Measurements from ENCODE around the gene MND1. TPM values are rescaled to one million over a fixed set of nuclear protein-coding genes. Genes with fewer than 3 reads are reported as not detected.

Gene MND1
- polyA plus RNA-seq, 1 donor from 2014 or later = not detected

GRCh38 chr4:153335665-153336064, 8.8 kb upstream of the MND1 start:
- Mint-ChIP-seq H3K4me1 (no peaks in the 10 kb centered on the region), H3K9me3 (no peaks in the 10 kb centered on the region), H3K27ac (no peak overlapping the region), H3K36me3 (peaks cover 6% of the 10 kb centered on the region), H3K27me3 (no peaks in the 10 kb centered on the region), H3K4me3 (no peak overlapping the region)

GRCh38 chr4:153337686-153338085, 6.8 kb upstream of the MND1 start:
- H3K27me3 Mint-ChIP-seq = no peaks in the 10 kb centered on the region
- no peak overlapping the region for H3K27ac Mint-ChIP-seq
- H3K4me3 Mint-ChIP-seq = no peak overlapping the region
- H3K4me1 Mint-ChIP-seq = peaks cover 6 to 11% (median 8%) of the 10 kb centered on the region in 3 donors
- no peaks in the 10 kb centered on the region for H3K9me3 Mint-ChIP-seq
- peaks cover 6% of the 10 kb centered on the region for H3K36me3 Mint-ChIP-seq

GRCh38 chr4:153341575-153342090, 2.9 kb upstream of the MND1 start:
- peaks cover 1% of the 10 kb centered on the region for H3K36me3 Mint-ChIP-seq
- peak overlapping the region in 1 of 4 donors; percentile 54 for H3K4me3 Mint-ChIP-seq
- H3K4me1 Mint-ChIP-seq = peaks cover 8 to 20% (median 17%) of the 10 kb centered on the region in 3 donors
- no peaks in the 10 kb centered on the region for H3K27me3 Mint-ChIP-seq
- H3K27ac Mint-ChIP-seq = no peak overlapping the region
- no peaks in the 10 kb centered on the region for H3K9me3 Mint-ChIP-seq

- no peaks in the 10 kb centered on the region for H3K27me3 Mint-ChIP-seq
- H3K36me3 Mint-ChIP-seq = peaks cover 2% of the 10 kb centered on the region
- no peaks in the 10 kb centered on the region for H3K9me3 Mint-ChIP-seq
- no peak overlapping the region for H3K27ac Mint-ChIP-seq
- peaks cover 17 to 20% (median 19%) of the 10 kb centered on the region in 3 donors for H3K4me1 Mint-ChIP-seq
- H3K4me3 Mint-ChIP-seq = peak overlapping the region in 2 of 4 donors; percentile 22 to 93
Measured at GRCh38 chr4:153342751-153343552, 1.5 kb upstream of the MND1 start.

- no peaks in the 10 kb centered on the region for H3K27me3 Mint-ChIP-seq
- peaks cover 19 to 26% (median 20%) of the 10 kb centered on the region in 3 donors for H3K4me1 Mint-ChIP-seq
- H3K9me3 Mint-ChIP-seq = no peaks in the 10 kb centered on the region
Measured at GRCh38 chr4:153345012-153345981, 809 bp downstream of the MND1 start.

GRCh38 chr4:153346031-153346430, 1.5 kb downstream of the MND1 start:
- Mint-ChIP-seq H3K4me1 (peaks cover 19 to 26% (median 20%) of the 10 kb centered on the region in 3 donors), H3K4me3 (peak overlapping the region; percentile 88 to 98 (median 95)), H3K9me3 (no peaks in the 10 kb centered on the region), H3K27ac (peak overlapping the region in 2 of 3 donors; percentile 37 to 41), H3K27me3 (no peaks in the 10 kb centered on the region), H3K36me3 (peaks cover 1% of the 10 kb centered on the region)

More at GRCh38 chr4:153345012-153345981, 809 bp downstream of the MND1 start:
- Mint-ChIP-seq H3K4me3 (peak overlapping the region; percentile 88 to 98 (median 95)), H3K27ac (peak overlapping the region; percentile 36 to 41 (median 37)), H3K36me3 (peaks cover 1% of the 10 kb centered on the region)

- Mint-ChIP-seq H3K27ac (peak overlapping the region in 1 of 3 donors; percentile 75), H3K27me3 (no peaks in the 10 kb centered on the region), H3K4me3 (peak overlapping the region in 1 of 4 donors; percentile 9), H3K9me3 (no peaks in the 10 kb centered on the region), H3K36me3 (peaks cover 1% of the 10 kb centered on the region), H3K4me1 (peaks cover 14 to 24% (median 18%) of the 10 kb centered on the region in 3 donors)
Measured at GRCh38 chr4:153346563-153346962, 2.1 kb downstream of the MND1 start.

- Mint-ChIP-seq H3K4me1 (peaks cover 9 to 20% (median 13%) of the 10 kb centered on the region in 3 donors), H3K36me3 (peaks cover 1% of the 10 kb centered on the region), H3K4me3 (peak overlapping the region in 1 of 4 donors; percentile 9), H3K9me3 (no peaks in the 10 kb centered on the region), H3K27ac (peak overlapping the region in 1 of 3 donors; percentile 75), H3K27me3 (no peaks in the 10 kb centered on the region)
Measured at GRCh38 chr4:153347117-153347516, 2.6 kb downstream of the MND1 start.

- Mint-ChIP-seq H3K27ac (no peak overlapping the region), H3K4me1 (peaks cover 9 to 20% (median 11%) of the 10 kb centered on the region in 3 donors), H3K9me3 (no peaks in the 10 kb centered on the region), H3K36me3 (peaks cover 1% of the 10 kb centered on the region), H3K4me3 (no peak overlapping the region), H3K27me3 (no peaks in the 10 kb centered on the region)
Measured at GRCh38 chr4:153348006-153348405, 3.5 kb downstream of the MND1 start.

GRCh38 chr4:153349206-153349805, 4.8 kb downstream of the MND1 start:
- Mint-ChIP-seq H3K27me3 (no peaks in the 10 kb centered on the region), H3K36me3 (peaks cover 1% of the 10 kb centered on the region), H3K4me1 (peaks cover 6 to 18% (median 11%) of the 10 kb centered on the region in 3 donors), H3K9me3 (no peaks in the 10 kb centered on the region), H3K4me3 (peak overlapping the region in 1 of 4 donors; percentile 1), H3K27ac (no peak overlapping the region)

- H3K36me3 Mint-ChIP-seq = no peaks in the 10 kb centered on the region
- no peaks in the 10 kb centered on the region for H3K9me3 Mint-ChIP-seq
- no peaks in the 10 kb centered on the region for H3K27me3 Mint-ChIP-seq
- H3K27ac Mint-ChIP-seq = no peak overlapping the region
- H3K4me3 Mint-ChIP-seq = no peak overlapping the region
- peaks cover 4 to 8% (median 6%) of the 10 kb centered on the region in 3 donors for H3K4me1 Mint-ChIP-seq
Measured at GRCh38 chr4:153362184-153362583, 17.7 kb downstream of the MND1 start.

- no peaks in the 10 kb centered on the region for H3K36me3 Mint-ChIP-seq
- no peaks in the 10 kb centered on the region for H3K9me3 Mint-ChIP-seq
Measured at GRCh38 chr4:153364061-153364460, 19.6 kb downstream of the MND1 start.

GRCh38 chr4:153365003-153365402, 20.5 kb downstream of the MND1 start:
- H3K36me3 Mint-ChIP-seq = no peaks in the 10 kb centered on the region
- no peaks in the 10 kb centered on the region for H3K9me3 Mint-ChIP-seq
- peaks cover 4 to 8% (median 6%) of the 10 kb centered on the region in 3 donors for H3K4me1 Mint-ChIP-seq
- H3K27me3 Mint-ChIP-seq = no peaks in the 10 kb centered on the region
- peak overlapping the region in 2 of 3 donors; percentile 7 to 59 for H3K27ac Mint-ChIP-seq
- no peak overlapping the region for H3K4me3 Mint-ChIP-seq

More at GRCh38 chr4:153364061-153364460, 19.6 kb downstream of the MND1 start:
- H3K27ac Mint-ChIP-seq = no peak overlapping the region
- H3K4me1 Mint-ChIP-seq = peaks cover 4 to 8% (median 6%) of the 10 kb centered on the region in 3 donors
- H3K4me3 Mint-ChIP-seq = no peak overlapping the region
- H3K27me3 Mint-ChIP-seq = no peaks in the 10 kb centered on the region

- peaks cover 4 to 8% (median 6%) of the 10 kb centered on the region in 3 donors for H3K4me1 Mint-ChIP-seq
- H3K36me3 Mint-ChIP-seq = no peaks in the 10 kb centered on the region
- H3K27ac Mint-ChIP-seq = no peak overlapping the region
- no peaks in the 10 kb centered on the region for H3K9me3 Mint-ChIP-seq
- no peak overlapping the region for H3K4me3 Mint-ChIP-seq
- H3K27me3 Mint-ChIP-seq = no peaks in the 10 kb centered on the region
Measured at GRCh38 chr4:153366486-153366885, 22.0 kb downstream of the MND1 start.

All from IgD-negative memory B cell (primary cell).